ENCODE results near the gene PPT2. TPM values are rescaled to one million over a fixed set of nuclear protein-coding genes. Genes with fewer than 3 reads are reported as not detected.
"Not testable (repeated sequence)": the region's sequence is repeated elsewhere in the genome, so short reads cannot be mapped to it uniquely, and the experiment has no call there.

The PPT2 gene
- total and polyA plus RNA-seq, 4 donors: 20.7 to 75.1 (median 40.1) TPM

DNA sequence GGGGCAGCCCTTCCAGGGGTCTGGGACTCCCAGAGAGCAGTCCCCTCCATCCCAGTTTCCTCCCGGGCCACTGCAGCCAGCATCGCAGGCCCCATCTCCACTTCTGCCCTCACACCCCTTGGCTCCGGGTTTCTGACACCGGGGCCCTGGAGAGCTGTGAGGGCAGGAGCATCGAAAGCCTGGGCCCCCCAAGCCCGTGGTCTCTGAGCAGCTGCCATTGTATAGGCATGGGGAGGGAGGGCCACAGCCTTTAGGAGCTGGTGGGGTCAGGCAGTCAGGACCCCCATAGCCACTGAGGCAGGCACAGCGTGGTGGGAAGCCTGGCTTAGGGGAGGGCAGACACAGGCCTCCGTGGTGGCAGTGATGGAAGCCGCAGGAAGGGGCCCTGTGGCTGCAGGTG, 48.2 kb downstream of the PPT2 start:
- H3K4me1 ChIP-seq (ENCODE audit: control insufficient read depth, insufficient read depth, low read length): peaks cover 18% of the 10 kb centered on the region
- no peaks in the 10 kb centered on the region for H3K27me3 ChIP-seq (ENCODE audit: control insufficient read depth, insufficient read depth, low read length)
- no peaks in the 10 kb centered on the region for H3K36me3 ChIP-seq (ENCODE audit: control insufficient read depth, insufficient read depth, low read length)
- WGBS (ENCODE audit: insufficient coverage): 84% methylated on average over 5 of the region's 9 CpGs
- H3K27ac ChIP-seq (ENCODE audit: low read depth, low read length): no peak overlapping the region
- no peak overlapping the region for H3K4me3 ChIP-seq (ENCODE audit: low read depth, low read length)
- H3K9me3 ChIP-seq (ENCODE audit: control insufficient read depth, insufficient read depth, low read length): no peaks in the 10 kb centered on the region
- no peak for DNase-seq (ENCODE audit: low read depth in 4 of 6, low spot score in 6 of 6)

DNA sequence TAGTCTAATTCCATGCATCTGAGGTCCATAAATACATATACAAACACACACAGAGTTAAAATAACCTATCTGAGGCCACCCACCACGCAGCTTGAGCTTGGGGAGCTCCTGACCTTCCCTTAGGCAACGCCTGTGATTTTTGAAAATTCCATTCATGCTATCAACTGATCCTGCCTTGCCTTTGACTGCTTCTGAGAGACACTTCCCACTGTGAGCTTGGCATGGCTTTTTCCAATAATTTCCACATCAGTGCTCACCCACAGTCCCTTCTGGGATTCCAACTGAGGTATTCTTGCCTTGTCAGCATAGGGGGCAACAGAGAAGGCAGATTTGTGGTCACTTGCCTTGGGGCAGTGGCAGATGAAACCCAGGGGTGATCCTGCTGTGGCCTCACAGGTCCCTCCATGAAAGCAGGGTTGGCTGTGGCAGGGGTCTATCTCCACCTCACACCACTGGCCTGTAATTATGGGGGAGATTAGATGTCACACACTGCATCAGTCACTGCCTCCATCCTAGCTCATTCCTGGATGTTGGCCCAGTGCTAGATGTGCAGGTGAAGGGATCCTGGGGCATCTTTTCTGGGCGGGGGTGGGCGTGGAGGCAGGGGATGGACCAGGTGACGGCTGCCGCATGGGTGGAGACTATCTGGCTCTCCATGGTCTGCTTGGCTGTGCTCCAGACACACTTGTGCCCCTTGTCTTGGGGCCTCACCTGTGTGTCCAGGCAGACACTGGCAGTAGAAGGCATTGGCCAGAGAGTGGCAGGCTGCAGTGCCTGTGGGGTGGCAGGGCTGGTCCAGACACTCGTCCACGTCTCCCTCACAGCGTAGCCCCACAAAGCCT, 49.7 kb downstream of the PPT2 start:
- Histone ChIP-seq H3K4me3 (ENCODE audit: low read depth, low read length) (no peak overlapping the region), H3K36me3 (ENCODE audit: control insufficient read depth, insufficient read depth, low read length) (no peaks in the 10 kb centered on the region), H3K4me1 (ENCODE audit: control insufficient read depth, insufficient read depth, low read length) (peaks cover 12% of the 10 kb centered on the region), H3K27ac (ENCODE audit: low read depth, low read length) (no peak overlapping the region), H3K27me3 (ENCODE audit: control insufficient read depth, insufficient read depth, low read length) (no peaks in the 10 kb centered on the region), H3K9me3 (ENCODE audit: control insufficient read depth, insufficient read depth, low read length) (no peaks in the 10 kb centered on the region)
- DNase-seq (ENCODE audit: low read depth in 4 of 6, low spot score in 6 of 6): peak in 2 of 6 donors; percentile 64 to 72
- 62% methylated on average over 8 of the region's 9 CpGs for WGBS (ENCODE audit: insufficient coverage)

DNA sequence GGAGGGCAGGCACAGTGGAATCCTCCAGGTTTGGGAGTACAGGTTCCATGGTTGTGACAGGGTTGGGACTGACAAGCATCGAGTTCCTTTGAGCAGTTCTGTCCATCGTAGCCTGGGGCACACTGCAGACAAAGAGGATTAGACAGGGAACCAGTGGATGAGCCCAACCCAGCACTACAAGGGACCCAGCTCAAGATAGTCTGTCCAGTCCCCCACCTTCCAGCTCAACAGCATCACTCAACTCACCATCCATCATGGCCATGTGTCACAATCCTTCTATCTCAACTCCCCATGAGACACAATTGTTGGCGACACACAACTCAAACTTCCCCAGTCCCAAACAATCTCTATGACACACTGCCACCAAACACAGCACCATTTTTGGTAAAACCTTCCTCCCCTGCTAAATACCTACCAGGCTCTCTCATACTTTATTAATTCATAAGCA, 50.4 kb downstream of the PPT2 start:
- no peaks in the 10 kb centered on the region for H3K9me3 ChIP-seq (ENCODE audit: control insufficient read depth, insufficient read depth, low read length)
- no peaks in the 10 kb centered on the region for H3K36me3 ChIP-seq (ENCODE audit: control insufficient read depth, insufficient read depth, low read length)
- no peak overlapping the region for H3K27ac ChIP-seq (ENCODE audit: low read depth, low read length)
- H3K27me3 ChIP-seq (ENCODE audit: control insufficient read depth, insufficient read depth, low read length): no peaks in the 10 kb centered on the region
- WGBS (ENCODE audit: insufficient coverage): 94% methylated on average over 3 of the region's 3 CpGs
- DNase-seq (ENCODE audit: low read depth in 4 of 6, low spot score in 6 of 6): no peak
- H3K4me3 ChIP-seq (ENCODE audit: low read depth, low read length): no peak overlapping the region
- H3K4me1 ChIP-seq (ENCODE audit: control insufficient read depth, insufficient read depth, low read length): peaks cover 12% of the 10 kb centered on the region

DNA sequence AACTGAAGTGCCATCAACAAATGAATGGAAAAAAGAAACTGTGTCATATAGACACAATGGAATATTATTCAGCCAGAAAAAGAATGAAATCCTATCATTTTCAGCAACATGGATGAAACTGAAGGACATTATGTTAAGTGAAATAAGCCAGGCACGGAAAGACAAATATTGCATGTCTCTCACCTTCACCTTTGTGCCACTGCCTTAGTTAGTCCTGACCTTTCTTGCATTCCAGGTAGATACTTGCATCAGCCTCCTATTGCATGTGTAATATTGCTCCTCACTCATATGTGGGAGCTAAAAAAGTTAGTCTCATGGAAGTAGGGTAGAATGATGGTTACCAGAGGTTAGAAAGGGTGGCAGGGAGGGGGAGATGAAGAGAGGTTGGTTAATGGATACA, 55.1 kb downstream of the PPT2 start:
- H3K36me3 ChIP-seq (ENCODE audit: control insufficient read depth, insufficient read depth, low read length): no peaks in the 10 kb centered on the region
- H3K4me3 ChIP-seq (ENCODE audit: low read depth, low read length): no peak overlapping the region
- H3K9me3 ChIP-seq (ENCODE audit: control insufficient read depth, insufficient read depth, low read length): no peaks in the 10 kb centered on the region
- H3K27ac ChIP-seq (ENCODE audit: low read depth, low read length): no peak overlapping the region
- DNase-seq (ENCODE audit: low read depth in 4 of 6, low spot score in 6 of 6): no peak
- peaks cover under 1% of the 10 kb centered on the region for H3K4me1 ChIP-seq (ENCODE audit: control insufficient read depth, insufficient read depth, low read length)
- H3K27me3 ChIP-seq (ENCODE audit: control insufficient read depth, insufficient read depth, low read length): no peaks in the 10 kb centered on the region
- no CpG with 5 or more reads among the region's 1 CpG for WGBS (ENCODE audit: insufficient coverage)

DNA sequence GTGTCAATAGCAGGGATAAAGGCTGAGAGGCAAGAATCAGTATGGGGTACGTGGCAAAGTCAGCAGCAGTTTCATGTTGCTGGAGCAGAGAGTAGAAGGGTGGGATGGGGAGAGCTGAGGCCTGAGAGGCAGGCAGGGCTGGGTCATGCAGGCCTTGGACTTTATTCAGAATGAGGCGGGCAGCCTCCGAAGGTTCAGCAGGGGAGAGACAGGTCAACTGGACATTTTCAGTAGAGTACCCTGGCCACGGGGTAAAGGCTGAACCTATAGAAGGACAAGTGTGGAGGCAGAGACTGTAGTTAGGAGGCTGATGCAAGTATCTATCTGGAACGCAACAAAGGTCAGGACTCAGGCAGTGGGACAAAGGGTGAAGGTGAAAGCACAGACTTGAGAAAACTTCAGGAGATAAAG, 56.3 kb downstream of the PPT2 start:
- Histone ChIP-seq H3K4me3 (ENCODE audit: low read depth, low read length) (no peak overlapping the region), H3K9me3 (ENCODE audit: control insufficient read depth, insufficient read depth, low read length) (no peaks in the 10 kb centered on the region), H3K27me3 (ENCODE audit: control insufficient read depth, insufficient read depth, low read length) (no peaks in the 10 kb centered on the region), H3K4me1 (ENCODE audit: control insufficient read depth, insufficient read depth, low read length) (no peaks in the 10 kb centered on the region), H3K36me3 (ENCODE audit: control insufficient read depth, insufficient read depth, low read length) (no peaks in the 10 kb centered on the region), H3K27ac (ENCODE audit: low read depth, low read length) (no peak overlapping the region)
- no peak for DNase-seq (ENCODE audit: low read depth in 4 of 6, low spot score in 6 of 6)
- 91% methylated on average over 5 of the region's 5 CpGs for WGBS (ENCODE audit: insufficient coverage)

DNA sequence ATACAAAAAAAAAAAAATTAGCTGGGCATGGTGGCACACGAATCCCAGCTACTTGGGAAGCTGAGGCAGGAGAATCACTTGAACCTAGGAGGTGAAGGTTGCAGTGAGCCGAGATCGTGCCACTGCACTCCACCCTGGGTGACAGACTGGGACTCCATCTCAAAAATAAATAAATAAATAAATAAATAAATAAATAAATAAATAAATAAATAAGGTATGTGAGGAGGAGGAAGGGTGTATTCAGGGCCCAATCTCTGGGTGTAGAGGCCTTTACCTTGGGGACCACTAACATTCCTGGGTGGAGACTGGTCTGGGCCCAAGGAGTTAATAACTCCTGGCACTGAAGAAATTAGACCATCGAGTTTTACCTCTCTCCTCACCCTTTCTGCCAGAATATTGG, 57.5 kb downstream of the PPT2 start:
- WGBS (ENCODE audit: insufficient coverage): 57% methylated on average over 1 of the region's 4 CpGs

DNA sequence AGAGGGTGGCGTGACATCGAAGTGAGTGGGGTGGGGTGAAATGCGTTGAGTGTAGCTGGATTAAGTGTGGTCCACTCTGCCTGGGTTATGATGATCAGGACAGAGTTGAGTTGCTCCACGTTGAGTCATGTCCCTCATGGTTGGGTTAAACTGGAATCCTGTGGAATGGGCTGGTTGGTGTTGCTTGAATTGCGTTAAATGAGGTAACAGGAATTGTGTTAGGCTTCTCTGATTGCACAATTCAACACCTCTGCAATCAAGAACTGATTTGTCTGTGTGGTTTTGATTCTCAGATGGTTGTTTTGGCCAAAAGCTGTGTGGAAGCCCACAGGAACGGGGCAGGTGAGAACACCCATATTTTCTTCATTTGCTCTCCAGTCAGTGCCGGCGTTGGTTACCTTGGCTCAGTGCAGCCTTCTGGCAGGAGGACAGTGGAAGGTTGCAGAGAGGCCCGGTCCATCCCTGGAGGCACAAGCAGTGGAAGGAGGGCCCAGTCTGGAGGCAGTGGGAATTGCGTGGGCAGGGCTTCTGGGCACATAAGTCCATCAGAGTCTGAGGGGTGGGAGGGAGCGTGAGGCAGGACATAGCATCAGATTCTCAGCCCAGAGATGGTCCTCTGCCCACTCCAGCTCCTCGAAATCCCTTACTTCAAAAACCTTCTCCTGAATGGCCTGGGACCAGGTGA, 58.3 kb downstream of the PPT2 start:
- H3K36me3 ChIP-seq (ENCODE audit: control insufficient read depth, insufficient read depth, low read length): no peaks in the 10 kb centered on the region
- no peak for DNase-seq (ENCODE audit: low read depth in 4 of 6, low spot score in 6 of 6)
- WGBS (ENCODE audit: insufficient coverage): 85% methylated on average over 10 of the region's 12 CpGs

More for the DNA sequence above, 57.5 kb downstream of the PPT2 start:
- not testable (repeated sequence) for H3K27me3 ChIP-seq (ENCODE audit: control insufficient read depth, insufficient read depth, low read length); H3K27ac ChIP-seq (ENCODE audit: low read depth, low read length); H3K36me3 ChIP-seq (ENCODE audit: control insufficient read depth, insufficient read depth, low read length); H3K4me3 ChIP-seq (ENCODE audit: low read depth, low read length); DNase-seq (ENCODE audit: low read depth in 4 of 6, low spot score in 6 of 6); H3K4me1 ChIP-seq (ENCODE audit: control insufficient read depth, insufficient read depth, low read length); H3K9me3 ChIP-seq (ENCODE audit: control insufficient read depth, insufficient read depth, low read length)

More for the DNA sequence above, 58.3 kb downstream of the PPT2 start:
- H3K27ac ChIP-seq (ENCODE audit: low read depth, low read length): no peak overlapping the region
- no peaks in the 10 kb centered on the region for H3K9me3 ChIP-seq (ENCODE audit: control insufficient read depth, insufficient read depth, low read length)
- no peaks in the 10 kb centered on the region for H3K27me3 ChIP-seq (ENCODE audit: control insufficient read depth, insufficient read depth, low read length)
- H3K4me1 ChIP-seq (ENCODE audit: control insufficient read depth, insufficient read depth, low read length): no peaks in the 10 kb centered on the region
- no peak overlapping the region for H3K4me3 ChIP-seq (ENCODE audit: low read depth, low read length)

Small RNA genes within 50 kb of the gene (small RNA-seq; reads per million reads assigned to genes)
- gene AL662884.1 (ENCODE audit: low replicate concordance): not detected
- not detected for gene MIR6833 (ENCODE audit: low replicate concordance)

Other genes with a start within 250 kb of the PPT2 start
- gene C2, start 226.4 kb upstream of the PPT2 start, total RNA-seq: 10 to 100 TPM in 1 of 2 donors, 1 to 10 TPM in 1; 8.4 to 23.1 TPM
- gene C2, start 226.4 kb upstream of the PPT2 start, polyA plus RNA-seq (ENCODE audit: insufficient read length in 2 of 2): 10 to 100 TPM; 10.8 to 14.7 TPM
- 10 to 100 TPM; 11.6 to 21.8 TPM for gene CFB, start 208.0 kb upstream of the PPT2 start, total RNA-seq
- 1 to 10 TPM; 1.6 to 7.7 TPM for gene CFB, start 208.0 kb upstream of the PPT2 start, polyA plus RNA-seq (ENCODE audit: insufficient read length in 2 of 2)
- gene NELFE, start 195.2 kb upstream of the PPT2 start, total RNA-seq: 10 to 100 TPM; 37.8 to 75.5 TPM
- 10 to 100 TPM; 73.3 to 78.3 TPM for gene NELFE, start 195.2 kb upstream of the PPT2 start, polyA plus RNA-seq (ENCODE audit: insufficient read length in 2 of 2)
- 10 to 100 TPM; 24.0 to 37.9 TPM for gene SKIC2, start 195.0 kb upstream of the PPT2 start, total RNA-seq
- gene SKIC2, start 195.0 kb upstream of the PPT2 start, polyA plus RNA-seq (ENCODE audit: insufficient read length in 2 of 2): 10 to 100 TPM; 49.2 to 60.5 TPM
- 10 to 100 TPM in 1 of 2 donors, 1 to 10 TPM in 1; 7.9 to 19.5 TPM for gene DXO, start 182.0 kb upstream of the PPT2 start, total RNA-seq
- 10 to 100 TPM; 26.4 to 32.7 TPM for gene DXO, start 182.0 kb upstream of the PPT2 start, polyA plus RNA-seq (ENCODE audit: insufficient read length in 2 of 2)
- gene C4A, start 172.1 kb upstream of the PPT2 start, total RNA-seq: 100 to 1,000 TPM in 1 of 2 donors, 10 to 100 TPM in 1; 68.4 to 107 TPM
- gene C4A, start 172.1 kb upstream of the PPT2 start, polyA plus RNA-seq (ENCODE audit: insufficient read length in 2 of 2): 10 to 100 TPM; 47.5 to 55.8 TPM
- 100 to 1,000 TPM in 1 of 2 donors, 10 to 100 TPM in 1; 67.4 to 113 TPM for gene C4B, start 139.3 kb upstream of the PPT2 start, total RNA-seq
- 10 to 100 TPM; 52.1 to 72.7 TPM for gene C4B, start 139.3 kb upstream of the PPT2 start, polyA plus RNA-seq (ENCODE audit: insufficient read length in 2 of 2)
- under 1 TPM; 0.30 to 0.61 TPM for gene CYP21A2, start 115.7 kb upstream of the PPT2 start, total RNA-seq
- gene CYP21A2, start 115.7 kb upstream of the PPT2 start, polyA plus RNA-seq (ENCODE audit: insufficient read length in 2 of 2): 1 to 10 TPM; 2.7 to 4.9 TPM
- 10 to 100 TPM; 53.9 to 78.4 TPM for gene TNXB, start 44.8 kb upstream of the PPT2 start, total RNA-seq
- gene TNXB, start 44.8 kb upstream of the PPT2 start, polyA plus RNA-seq (ENCODE audit: insufficient read length in 2 of 2): 10 to 100 TPM; 26.1 to 46.2 TPM
- gene ATF6B, start 25.9 kb upstream of the PPT2 start, total RNA-seq: 10 to 100 TPM; 20.4 to 29.0 TPM
- 10 to 100 TPM; 84.1 to 99.9 TPM for gene ATF6B, start 25.9 kb upstream of the PPT2 start, polyA plus RNA-seq (ENCODE audit: insufficient read length in 2 of 2)
- 1 to 10 TPM; 3.4 to 5.8 TPM for gene FKBPL, start 23.9 kb upstream of the PPT2 start, total RNA-seq
- 1 to 10 TPM; 6.0 to 6.2 TPM for gene FKBPL, start 23.9 kb upstream of the PPT2 start, polyA plus RNA-seq (ENCODE audit: insufficient read length in 2 of 2)
- gene PRRT1, start 2.2 kb upstream of the PPT2 start, total RNA-seq: under 1 TPM; 0.83 to 0.89 TPM
- 10 to 100 TPM; 15.5 to 17.7 TPM for gene PRRT1, start 2.2 kb upstream of the PPT2 start, polyA plus RNA-seq (ENCODE audit: insufficient read length in 2 of 2)
- 100 to 1,000 TPM in 1 of 2 donors, 10 to 100 TPM in 1; 28.4 to 124 TPM for gene EGFL8, start 10.5 kb downstream of the PPT2 start, total RNA-seq
- 10 to 100 TPM; 39.1 to 75.6 TPM for gene EGFL8, start 10.5 kb downstream of the PPT2 start, polyA plus RNA-seq (ENCODE audit: insufficient read length in 2 of 2)
- 10 to 100 TPM; 24.0 to 81.8 TPM for gene AGPAT1, start 21.9 kb downstream of the PPT2 start, total RNA-seq
- 100 to 1,000 TPM; 151 to 158 TPM for gene AGPAT1, start 21.9 kb downstream of the PPT2 start, polyA plus RNA-seq (ENCODE audit: insufficient read length in 2 of 2)
- gene RNF5, start 24.3 kb downstream of the PPT2 start, total RNA-seq: 10 to 100 TPM; 56.6 to 70.6 TPM
- 10 to 100 TPM; 95.7 to 98.7 TPM for gene RNF5, start 24.3 kb downstream of the PPT2 start, polyA plus RNA-seq (ENCODE audit: insufficient read length in 2 of 2)
- 1 to 10 TPM in 1 of 2 donors, under 1 TPM in 1; 0.79 to 6.3 TPM for gene AGER, start 30.1 kb downstream of the PPT2 start, total RNA-seq
- gene AGER, start 30.1 kb downstream of the PPT2 start, polyA plus RNA-seq (ENCODE audit: insufficient read length in 2 of 2): 10 to 100 TPM; 15.2 to 22.1 TPM
- 10 to 100 TPM; 32.6 to 39.2 TPM for gene PBX2, start 36.1 kb downstream of the PPT2 start, total RNA-seq
- 10 to 100 TPM; 79.4 to 94.3 TPM for gene PBX2, start 36.1 kb downstream of the PPT2 start, polyA plus RNA-seq (ENCODE audit: insufficient read length in 2 of 2)
- gene GPSM3, start 38.5 kb downstream of the PPT2 start, total RNA-seq: 1 to 10 TPM; 4.6 to 9.3 TPM
- gene GPSM3, start 38.5 kb downstream of the PPT2 start, polyA plus RNA-seq (ENCODE audit: insufficient read length in 2 of 2): 1 to 10 TPM; 9.6 to 9.9 TPM
- 10 to 100 TPM in 1 of 2 donors, 1 to 10 TPM in 1; 8.5 to 12.8 TPM for gene NOTCH4, start 69.9 kb downstream of the PPT2 start, total RNA-seq
- gene NOTCH4, start 69.9 kb downstream of the PPT2 start, polyA plus RNA-seq (ENCODE audit: insufficient read length in 2 of 2): 10 to 100 TPM; 23.3 to 31.2 TPM
- not detected for gene TSBP1, start 217.8 kb downstream of the PPT2 start, total RNA-seq
- gene TSBP1, start 217.8 kb downstream of the PPT2 start, polyA plus RNA-seq (ENCODE audit: insufficient read length in 2 of 2): under 1 TPM in 1 of 2 donors, not detected in 1; 0.27 TPM

Measured in spinal cord (tissue), 10 donors.